GM19324 (cell line): ENCODE measurements around the gene EPO.

Source experiments
- ATAC-seq: cut with Tn5 transposase; IDR thresholded peaks from one replicate; pipeline ENCODE4 v1.9.1; 2021; ENCODE audit warnings: mild to moderate bottlenecking, moderate library complexity; ENCODE audit not compliant: unreplicated experiment, low FRiP score

Gene EPO

GRCh38 chr7:100720279-100720670 is at the start of gene EPO:
Gene EPO, plus strand, starts transcription at chr7:100720468. Its CDS starts 513 bp downstream, at chr7:100720981.
- no peak for ATAC-seq

- ATAC-seq: no peak
These were observed 48.6 kb upstream of the EPO start for GRCh38 chr7:100671353-100672327.

- peak; percentile 76 for ATAC-seq
These were observed 46.8 kb upstream of the EPO start, which contains the start of gene GNB2 for GRCh38 chr7:100673302-100673941. Gene GNB2, plus strand, starts transcription at chr7:100673740. Its CDS starts 2,526 bp downstream, at chr7:100676266.

- ATAC-seq: peak; percentile 6
These were observed 46.3 kb upstream of the EPO start for GRCh38 chr7:100673942-100674410.

GRCh38 chr7:100674411-100675104 is 45.7 kb upstream of the EPO start:
- no peak for ATAC-seq

- ATAC-seq: peak; percentile 1
These were observed 45.2 kb upstream of the EPO start for GRCh38 chr7:100675105-100675451.

- ATAC-seq: peak; percentile 25
These were observed 44.5 kb upstream of the EPO start for GRCh38 chr7:100675581-100676350.

GRCh38 chr7:100676501-100677306 is 43.6 kb upstream of the EPO start:
- no peak for ATAC-seq

GRCh38 chr7:100677308-100678267 is 42.7 kb upstream of the EPO start:
- ATAC-seq: no peak

GRCh38 chr7:100678291-100678984 is 41.8 kb upstream of the EPO start:
- no peak for ATAC-seq

- no peak for ATAC-seq
These were observed 40.9 kb upstream of the EPO start for GRCh38 chr7:100679129-100679926.

- ATAC-seq: no peak
These were observed 40.2 kb upstream of the EPO start for GRCh38 chr7:100679927-100680575.

GRCh38 chr7:100680576-100681271 is 39.5 kb upstream of the EPO start:
- no peak for ATAC-seq

- ATAC-seq: no peak
These were observed 38.6 kb upstream of the EPO start for GRCh38 chr7:100681491-100682227.

- no peak for ATAC-seq
These were observed 38.0 kb upstream of the EPO start for GRCh38 chr7:100682228-100682741.
